ENCODE data around the gene OSER1. TPM values are rescaled to one million over a fixed set of nuclear protein-coding genes. Genes with fewer than 3 reads are reported as not detected.

Gene OSER1
- total RNA-seq, 1 donor from 2014 or later: 38.1 TPM

DNA sequence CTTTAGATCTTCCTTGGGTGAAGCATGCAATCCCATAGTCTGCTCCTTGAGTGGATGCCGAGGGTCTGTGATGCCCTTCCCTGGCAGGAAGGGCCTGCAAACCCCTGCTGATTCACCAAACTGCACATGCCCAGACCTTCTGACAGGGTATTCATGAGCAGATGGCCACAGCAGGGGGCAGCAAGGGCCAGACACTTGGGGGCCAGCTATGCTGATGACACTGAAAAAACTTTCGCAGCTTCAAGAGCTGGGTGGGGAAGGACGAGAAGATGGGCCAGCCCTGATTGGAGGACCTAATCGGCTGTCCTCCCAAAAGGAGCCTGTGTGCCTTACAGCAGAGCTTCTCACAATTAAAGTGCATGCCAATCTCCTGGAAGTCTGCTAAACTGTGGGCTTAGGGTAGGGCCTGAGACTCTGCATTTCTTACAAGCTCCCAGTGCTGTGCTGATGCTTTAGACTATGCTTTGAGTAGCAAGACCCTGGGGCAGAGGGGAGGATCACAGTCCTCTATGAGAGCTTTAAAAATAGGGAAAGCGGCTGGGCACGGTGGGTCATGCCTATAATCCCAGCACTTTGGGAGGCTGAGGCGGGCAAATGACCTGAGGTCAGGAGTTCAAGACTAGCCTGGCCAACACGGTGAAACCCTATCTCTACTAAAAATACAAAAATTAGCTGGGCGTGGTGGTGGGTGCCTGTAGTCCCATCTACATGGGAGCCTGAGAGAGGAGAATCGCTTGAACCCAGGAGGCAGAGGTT lies 21.3 kb upstream of the OSER1 start:
- TF ChIP-seq, protein P1, sequence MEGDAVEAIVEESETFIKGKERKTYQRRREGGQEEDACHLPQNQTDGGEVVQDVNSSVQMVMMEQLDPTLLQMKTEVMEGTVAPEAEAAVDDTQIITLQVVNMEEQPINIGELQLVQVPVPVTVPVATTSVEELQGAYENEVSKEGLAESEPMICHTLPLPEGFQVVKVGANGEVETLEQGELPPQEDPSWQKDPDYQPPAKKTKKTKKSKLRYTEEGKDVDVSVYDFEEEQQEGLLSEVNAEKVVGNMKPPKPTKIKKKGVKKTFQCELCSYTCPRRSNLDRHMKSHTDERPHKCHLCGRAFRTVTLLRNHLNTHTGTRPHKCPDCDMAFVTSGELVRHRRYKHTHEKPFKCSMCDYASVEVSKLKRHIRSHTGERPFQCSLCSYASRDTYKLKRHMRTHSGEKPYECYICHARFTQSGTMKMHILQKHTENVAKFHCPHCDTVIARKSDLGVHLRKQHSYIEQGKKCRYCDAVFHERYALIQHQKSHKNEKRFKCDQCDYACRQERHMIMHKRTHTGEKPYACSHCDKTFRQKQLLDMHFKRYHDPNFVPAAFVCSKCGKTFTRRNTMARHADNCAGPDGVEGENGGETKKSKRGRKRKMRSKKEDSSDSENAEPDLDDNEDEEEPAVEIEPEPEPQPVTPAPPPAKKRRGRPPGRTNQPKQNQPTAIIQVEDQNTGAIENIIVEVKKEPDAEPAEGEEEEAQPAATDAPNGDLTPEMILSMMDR (IDR thresholded peaks at IDR 0.05; ENCODE audit: insufficient read depth, low read length, poor library complexity, severe bottlenecking): no peak
- Histone ChIP-seq H3K36me3 (ENCODE audit: control insufficient read depth, insufficient read depth, low read length) (no peaks in the 10 kb centered on the region), H3K4me3 (ENCODE audit: low read depth, low read length) (no peak overlapping the region), H3K27me3 (ENCODE audit: control insufficient read depth, insufficient read depth, low read length) (no peaks in the 10 kb centered on the region)
- DNase-seq (ENCODE audit: low read depth): no peak

DNA sequence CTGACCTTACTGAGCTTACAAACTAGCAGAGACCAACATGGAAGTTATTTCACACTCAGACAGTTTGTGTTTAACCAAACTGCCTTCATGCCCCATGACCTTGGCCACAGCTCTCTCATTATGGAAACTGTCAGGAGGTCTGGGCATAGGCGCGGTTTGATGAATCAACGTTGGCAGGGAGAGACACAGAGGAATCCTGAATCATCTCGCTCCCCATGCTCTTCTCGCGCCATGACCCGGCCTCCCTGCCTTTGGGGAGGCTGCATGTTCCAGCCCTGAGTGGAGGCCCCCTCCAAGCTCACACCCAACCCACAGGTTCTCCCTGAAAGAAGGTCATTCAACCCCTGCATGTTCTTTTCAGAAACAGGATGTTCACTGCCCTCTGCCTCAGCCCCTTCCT lies 20.6 kb upstream of the OSER1 start:
- H3K4me3 ChIP-seq (ENCODE audit: low read depth, low read length): no peak overlapping the region
- no peaks in the 10 kb centered on the region for H3K36me3 ChIP-seq (ENCODE audit: control insufficient read depth, insufficient read depth, low read length)
- no peaks in the 10 kb centered on the region for H3K27me3 ChIP-seq (ENCODE audit: control insufficient read depth, insufficient read depth, low read length)
- TF ChIP-seq, protein P1 (IDR thresholded peaks at IDR 0.05; ENCODE audit: insufficient read depth, low read length, poor library complexity, severe bottlenecking): no peak
- no peak for DNase-seq (ENCODE audit: low read depth)

DNA sequence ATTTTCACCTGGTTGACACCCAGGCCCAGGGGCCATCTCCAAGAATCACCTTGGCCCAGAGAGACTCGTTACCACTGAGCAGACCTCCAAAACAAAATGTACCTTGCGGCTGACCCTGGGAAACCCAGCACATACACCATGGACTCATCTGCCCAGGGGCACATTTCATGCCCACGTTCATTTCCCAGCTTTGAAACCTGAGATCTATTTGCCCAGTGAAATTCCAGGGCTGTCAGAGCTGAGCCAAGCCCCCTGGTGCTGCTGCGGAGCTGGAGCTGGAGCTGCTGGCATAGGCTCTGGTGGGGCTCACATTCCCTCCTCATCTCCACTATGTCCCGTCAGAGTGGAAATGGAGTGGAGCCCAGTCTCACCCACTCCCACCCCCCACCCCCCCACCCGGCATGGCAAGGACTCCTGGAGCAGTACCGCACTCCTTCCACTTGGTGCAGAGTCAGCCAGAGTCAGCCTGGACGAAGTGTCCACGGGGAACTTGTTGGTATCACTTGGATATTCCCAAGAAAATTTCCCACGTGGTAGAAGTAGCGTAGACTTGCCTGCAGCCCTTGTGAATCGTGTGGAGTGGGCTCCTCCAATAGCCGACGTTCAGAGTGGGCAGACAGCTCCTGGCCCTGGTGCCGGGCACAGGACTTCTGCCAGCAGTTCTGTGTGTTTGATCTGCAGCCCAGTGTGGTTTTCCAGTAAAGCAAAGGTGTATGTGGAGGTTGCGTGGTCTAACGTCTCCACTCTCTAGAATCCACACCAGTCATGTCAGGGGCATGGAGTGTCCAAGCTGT lies 18.1 kb upstream of the OSER1 start:
- DNase-seq (ENCODE audit: low read depth): no peak
- Histone ChIP-seq H3K27me3 (ENCODE audit: control insufficient read depth, insufficient read depth, low read length) (no peaks in the 10 kb centered on the region), H3K4me3 (ENCODE audit: low read depth, low read length) (no peak overlapping the region), H3K36me3 (ENCODE audit: control insufficient read depth, insufficient read depth, low read length) (no peaks in the 10 kb centered on the region)
- TF ChIP-seq, protein P1 (IDR thresholded peaks at IDR 0.05; ENCODE audit: insufficient read depth, low read length, poor library complexity, severe bottlenecking): no peak

DNA sequence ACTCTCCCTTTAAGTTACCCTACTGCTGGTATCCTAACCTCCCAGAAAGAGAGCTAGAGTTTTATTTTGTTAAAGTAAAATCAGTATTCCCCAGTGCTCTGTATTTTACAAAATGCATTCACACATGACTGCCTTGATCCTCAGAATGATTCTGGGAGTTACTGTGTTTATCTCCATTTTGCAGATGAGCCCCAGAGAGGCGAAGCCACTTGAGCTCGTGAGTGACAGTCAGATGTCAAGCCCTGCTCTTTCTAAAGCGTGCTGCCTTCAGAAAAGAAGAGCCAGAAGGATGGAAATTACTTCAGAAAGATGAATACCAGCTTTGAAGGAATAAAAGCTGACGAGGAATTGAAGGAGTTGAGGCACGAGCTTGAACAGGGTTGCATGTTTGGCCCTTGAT lies 14.1 kb upstream of the OSER1 start:
- no peak for DNase-seq (ENCODE audit: low read depth)
- H3K36me3 ChIP-seq (ENCODE audit: control insufficient read depth, insufficient read depth, low read length): no peaks in the 10 kb centered on the region
- H3K27me3 ChIP-seq (ENCODE audit: control insufficient read depth, insufficient read depth, low read length): no peaks in the 10 kb centered on the region
- H3K4me3 ChIP-seq (ENCODE audit: low read depth, low read length): no peak overlapping the region
- TF ChIP-seq, protein P1 (IDR thresholded peaks at IDR 0.05; ENCODE audit: insufficient read depth, low read length, poor library complexity, severe bottlenecking): no peak

DNA sequence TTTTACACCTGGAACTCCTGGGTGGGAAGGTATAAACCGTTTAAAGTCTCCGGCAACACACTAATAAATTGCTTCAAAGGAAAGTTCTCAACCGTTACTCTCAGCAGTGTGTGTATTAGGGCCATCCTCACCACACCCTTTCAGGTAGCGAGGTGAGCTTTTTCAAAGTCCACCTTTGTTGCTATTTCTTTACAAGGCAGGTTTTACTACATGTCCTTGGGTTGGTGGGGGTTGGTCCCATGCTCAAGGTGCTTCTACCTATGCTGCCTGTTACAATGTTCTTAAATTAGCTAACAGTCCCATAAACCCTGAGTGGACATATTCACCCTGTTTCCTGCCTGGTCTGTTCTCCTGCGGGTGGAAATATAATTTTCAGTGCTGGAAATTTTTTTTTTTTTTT lies 13.2 kb upstream of the OSER1 start:
- H3K36me3 ChIP-seq (ENCODE audit: control insufficient read depth, insufficient read depth, low read length): no peaks in the 10 kb centered on the region
- DNase-seq (ENCODE audit: low read depth): no peak
- H3K27me3 ChIP-seq (ENCODE audit: control insufficient read depth, insufficient read depth, low read length): no peaks in the 10 kb centered on the region
- TF ChIP-seq, protein P1 (IDR thresholded peaks at IDR 0.05; ENCODE audit: insufficient read depth, low read length, poor library complexity, severe bottlenecking): no peak
- H3K4me3 ChIP-seq (ENCODE audit: low read depth, low read length): no peak overlapping the region

Data from kidney epithelial cell (primary cell).